SU-DHL-6 (cell line): ENCODE measurements around the gene LYSMD4.

Experiments
- H2AFZ ChIP-seq: fragments of 200-600 bp; sonication (generic); 2 replicates; pipeline ENCODE4 v1.6.1; 2014; ENCODE audit warnings: low read depth, mild to moderate bottlenecking, moderate library complexity, mixed read lengths, antibody characterized with exemption, low read length; ENCODE audit not compliant: severe bottlenecking
- H3F3A ChIP-seq: fragments of 200-600 bp; shearing (Covaris generic); 2 replicates; pipeline ENCODE4 v1.6.0; 2016; ENCODE audit warnings: antibody characterized with exemption, mild to moderate bottlenecking; ENCODE audit not compliant: insufficient read depth
- H3K27ac ChIP-seq: fragments of 200-600 bp; sonication (generic); 2 replicates; pipeline ENCODE4 v1.5.1; 2016; ENCODE audit warnings: low read depth, mild to moderate bottlenecking, low read length, moderate library complexity, mixed read lengths
- H3K27me3 ChIP-seq: fragments of 200-600 bp; sonication (generic), shearing (Covaris generic); 2 replicates; pipeline ENCODE4 v1.6.0; 2014; ENCODE audit warnings: mild to moderate bottlenecking, low read length
- H3K36me3 ChIP-seq: fragments of 200-600 bp; sonication (generic); 2 replicates; pipeline ENCODE4 v1.6.1; 2014; ENCODE audit warnings: mild to moderate bottlenecking, low read length, mixed read lengths
- H3K4me2 ChIP-seq: fragments of 300-600, 200-600 bp; shearing (Covaris generic), sonication (generic); 2 replicates; pipeline ENCODE4 v1.6.0; 2014; ENCODE audit warnings: low read length, low read depth, mild to moderate bottlenecking; ENCODE audit not compliant: poor library complexity, severe bottlenecking
- H3K4me3 ChIP-seq: fragments of 200-600 bp; sonication (generic); 2 replicates; pipeline ENCODE4 v1.5.1; 2014; ENCODE audit warnings: antibody characterized with exemption, low read length, mild to moderate bottlenecking, mixed read lengths; ENCODE audit not compliant: insufficient read depth, poor library complexity, severe bottlenecking
- H3K79me2 ChIP-seq: fragments of 200-600 bp; sonication (generic); 2 replicates; pipeline ENCODE4 v1.6.1; 2014; ENCODE audit warnings: mild to moderate bottlenecking, low read length, moderate library complexity; ENCODE audit not compliant: insufficient read depth
- H3K9ac ChIP-seq: fragments of 200-600 bp; sonication (generic); 2 replicates; pipeline ENCODE4 v1.7.0; 2014; ENCODE audit warnings: mild to moderate bottlenecking, low read length
- H3K9me2 ChIP-seq: fragments of 200-600 bp; sonication (generic); replicated peaks from 2 replicates; pipeline ENCODE4 v1.6.1; 2014; ENCODE audit warnings: low read length; ENCODE audit not compliant: insufficient read depth
- H3K9me3 ChIP-seq: fragments of 200-600 bp; sonication (generic); 2 replicates; pipeline ENCODE4 v1.6.1; 2014; ENCODE audit warnings: low read length, mixed read lengths; ENCODE audit not compliant: insufficient read depth
- H4K20me1 ChIP-seq: fragments of 200-600 bp; sonication (generic); 2 replicates; pipeline ENCODE4 v1.6.1; 2014; ENCODE audit warnings: low read depth, mild to moderate bottlenecking, antibody characterized with exemption, low read length, moderate library complexity, mixed read lengths
- EZH2phosphoT487 ChIP-seq: fragments of 200-600 bp; sonication (generic), shearing (Covaris generic); conservative IDR thresholded peaks from 2 replicates; pipeline ENCODE4 v1.6.1; 2018; ENCODE audit warnings: mild to moderate bottlenecking, antibody characterized with exemption, low read length, moderate library complexity, mixed read lengths
- TF ChIP-seq, protein P1 (sequence below): fragments of 200-600 bp; sonication (generic); IDR thresholded peaks from one replicate; pipeline ENCODE4 v1.5.1; 2017; ENCODE audit warnings: antibody characterized with exemption, mild to moderate bottlenecking, low read length, moderate library complexity; ENCODE audit not compliant: insufficient read depth, poor library complexity, severe bottlenecking

The LYSMD4 gene

DNA sequence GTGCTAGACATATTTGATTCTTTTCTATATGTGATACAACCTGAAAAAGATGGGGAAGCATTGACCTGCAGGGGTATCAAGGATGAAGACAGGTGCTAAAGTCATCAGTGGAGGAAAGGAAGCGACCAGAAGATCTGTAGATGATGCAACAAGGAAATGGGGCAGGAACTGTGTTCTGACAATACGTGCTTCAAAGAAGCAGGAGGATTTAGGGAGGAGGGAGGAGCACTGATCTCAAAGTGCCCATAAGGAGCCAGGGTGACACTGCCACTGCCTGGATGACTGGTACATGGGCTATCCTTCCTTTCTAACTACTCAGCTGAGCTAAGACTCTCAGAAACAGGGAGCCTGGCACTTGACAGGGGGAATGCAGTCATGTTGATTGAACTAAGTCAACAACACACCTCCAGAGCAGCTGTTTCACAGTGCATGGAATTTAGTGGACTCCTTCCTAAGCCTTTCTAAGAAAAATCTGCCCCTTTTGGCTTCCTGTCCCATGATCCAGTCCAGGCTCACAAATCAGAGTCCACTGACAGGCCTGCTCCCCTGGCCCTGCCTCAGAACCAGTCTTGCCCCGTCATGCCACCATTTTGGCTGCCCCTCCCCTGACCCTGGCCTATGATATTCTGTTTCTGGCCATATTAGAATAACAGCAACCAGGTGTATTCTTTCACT, 12.0 kb downstream of the LYSMD4 start:
- Histone ChIP-seq H3K79me2 (no peaks in the 10 kb centered on the region), H3K9me3 (no peaks in the 10 kb centered on the region), H4K20me1 (no peaks in the 10 kb centered on the region), H3K4me3 (no peak overlapping the region), H2AFZ (no peak overlapping the region), H3K9me2 (no peaks in the 10 kb centered on the region), H3K27me3 (no peaks in the 10 kb centered on the region), H3K27ac (no peak overlapping the region), H3K4me2 (no peak overlapping the region), H3F3A (no peaks in the 10 kb centered on the region), H3K36me3 (no peaks in the 10 kb centered on the region), H3K9ac (no peak overlapping the region)
- TF ChIP-seq, protein P1, sequence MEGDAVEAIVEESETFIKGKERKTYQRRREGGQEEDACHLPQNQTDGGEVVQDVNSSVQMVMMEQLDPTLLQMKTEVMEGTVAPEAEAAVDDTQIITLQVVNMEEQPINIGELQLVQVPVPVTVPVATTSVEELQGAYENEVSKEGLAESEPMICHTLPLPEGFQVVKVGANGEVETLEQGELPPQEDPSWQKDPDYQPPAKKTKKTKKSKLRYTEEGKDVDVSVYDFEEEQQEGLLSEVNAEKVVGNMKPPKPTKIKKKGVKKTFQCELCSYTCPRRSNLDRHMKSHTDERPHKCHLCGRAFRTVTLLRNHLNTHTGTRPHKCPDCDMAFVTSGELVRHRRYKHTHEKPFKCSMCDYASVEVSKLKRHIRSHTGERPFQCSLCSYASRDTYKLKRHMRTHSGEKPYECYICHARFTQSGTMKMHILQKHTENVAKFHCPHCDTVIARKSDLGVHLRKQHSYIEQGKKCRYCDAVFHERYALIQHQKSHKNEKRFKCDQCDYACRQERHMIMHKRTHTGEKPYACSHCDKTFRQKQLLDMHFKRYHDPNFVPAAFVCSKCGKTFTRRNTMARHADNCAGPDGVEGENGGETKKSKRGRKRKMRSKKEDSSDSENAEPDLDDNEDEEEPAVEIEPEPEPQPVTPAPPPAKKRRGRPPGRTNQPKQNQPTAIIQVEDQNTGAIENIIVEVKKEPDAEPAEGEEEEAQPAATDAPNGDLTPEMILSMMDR, result no peak
- TF ChIP-seq EZH2phosphoT487, result no peak

DNA sequence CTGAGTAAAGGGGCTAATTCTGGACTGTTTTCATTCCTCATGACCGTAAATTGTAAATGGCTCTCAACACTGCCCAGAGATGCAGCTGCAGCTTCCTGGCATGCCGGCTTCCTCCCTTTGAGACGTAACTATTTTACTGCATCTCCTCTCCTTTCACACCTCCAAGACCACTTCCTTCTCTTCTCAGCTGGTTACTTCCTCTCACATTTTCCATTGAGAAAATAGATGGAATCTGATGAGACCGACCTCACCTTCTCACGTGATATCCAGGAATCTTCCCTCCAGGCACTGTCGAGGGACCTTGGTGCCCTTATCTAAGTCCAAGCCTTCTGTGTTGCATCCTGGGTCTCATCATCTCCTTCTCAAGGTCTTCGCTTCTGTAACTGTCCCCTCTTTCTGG, 12.7 kb downstream of the LYSMD4 start:
- no peak overlapping the region for H3K4me3 ChIP-seq

DNA sequence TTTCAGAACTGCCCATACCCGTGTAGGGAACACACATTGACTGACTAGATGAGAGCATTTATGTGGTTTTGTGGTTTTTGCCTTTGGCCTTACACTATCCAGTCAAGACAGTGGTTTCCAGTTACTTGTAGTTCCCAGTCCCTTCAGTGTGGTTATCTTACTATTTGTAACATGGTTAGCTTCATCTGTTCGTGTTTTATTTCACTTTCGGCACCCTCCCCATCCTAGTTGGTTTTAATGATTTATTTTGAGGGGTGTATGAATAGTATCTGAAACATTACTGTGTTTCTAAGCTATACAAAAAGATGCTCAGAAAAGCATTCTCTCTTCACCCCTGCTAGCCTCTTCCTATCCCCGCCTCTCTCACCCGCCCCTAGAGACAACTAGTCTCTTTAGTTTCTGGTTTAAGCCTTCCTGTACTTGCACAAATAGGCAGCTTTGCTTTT, 14.1 kb downstream of the LYSMD4 start:
- H3K79me2 ChIP-seq, result no peaks in the 10 kb centered on the region
- H3K36me3 ChIP-seq, result no peaks in the 10 kb centered on the region; the same call in 1 of the 2 replicates
- no peak for TF ChIP-seq EZH2phosphoT487
- TF ChIP-seq, protein P1, result no peak
- H3K27ac ChIP-seq, result no peak overlapping the region
- H3K9me2 ChIP-seq, result no peaks in the 10 kb centered on the region
- H3K4me2 ChIP-seq, result no peak overlapping the region
- H3K27me3 ChIP-seq, result no peaks in the 10 kb centered on the region
- no peak overlapping the region for H2AFZ ChIP-seq
- H4K20me1 ChIP-seq, result no peaks in the 10 kb centered on the region
- no peak overlapping the region for H3K9ac ChIP-seq
- no peak overlapping the region for H3K4me3 ChIP-seq
- no peaks in the 10 kb centered on the region for H3K9me3 ChIP-seq
- 0 out of 2 replicates have a peak, but pooled peaks cover 3% of the 10 kb centered on the region for H3F3A ChIP-seq

More for the DNA sequence above, 12.7 kb downstream of the LYSMD4 start:
- H3F3A ChIP-seq, result no peaks in the 10 kb centered on the region
- H4K20me1 ChIP-seq, result no peaks in the 10 kb centered on the region
- H3K27ac ChIP-seq, result no peak overlapping the region
- no peaks in the 10 kb centered on the region for H3K79me2 ChIP-seq
- H3K9ac ChIP-seq, result no peak overlapping the region
- no peaks in the 10 kb centered on the region for H3K36me3 ChIP-seq
- no peak overlapping the region for H2AFZ ChIP-seq
- no peaks in the 10 kb centered on the region for H3K27me3 ChIP-seq
- H3K4me2 ChIP-seq, result no peak overlapping the region
- H3K9me3 ChIP-seq, result no peaks in the 10 kb centered on the region
- no peaks in the 10 kb centered on the region for H3K9me2 ChIP-seq
- TF ChIP-seq, protein P1, result no peak
- no peak for TF ChIP-seq EZH2phosphoT487
